Measurements from ENCODE around the gene NADK2.

Gene NADK2

DNA sequence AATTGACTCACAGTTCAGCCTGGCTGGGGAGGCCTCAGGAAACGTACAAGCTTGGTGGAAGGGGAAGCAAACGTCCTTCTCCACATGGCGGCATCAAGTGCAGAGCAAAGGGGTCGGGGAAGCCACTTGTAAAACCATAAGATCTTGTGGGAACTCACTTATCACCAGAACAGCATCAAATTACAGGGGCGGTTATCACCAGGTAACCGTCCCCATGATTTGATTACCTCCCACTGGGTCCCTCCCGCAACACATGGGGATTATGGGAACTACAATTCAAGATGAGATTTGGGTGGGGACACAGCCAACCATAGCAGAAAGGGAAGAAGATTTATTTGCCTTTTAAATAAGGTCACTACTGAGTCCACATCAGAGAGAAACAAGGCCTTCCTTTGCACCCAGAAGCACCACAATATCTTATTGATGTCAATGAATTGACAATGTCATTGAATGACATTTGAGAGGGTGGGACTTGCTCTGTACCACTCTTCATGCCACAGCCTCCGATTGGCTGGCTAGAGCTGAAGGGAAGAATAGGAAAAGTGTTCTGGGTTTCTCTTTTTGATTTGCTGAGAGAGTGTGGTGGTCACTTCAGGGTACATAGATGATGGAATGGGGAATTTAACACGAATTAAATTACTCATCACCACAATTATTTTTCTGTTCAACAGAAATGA lies 78.8 kb downstream of the NADK2 start:
- DNase-seq (ENCODE audit: low read depth in 2 of 2) = no peak

DNA sequence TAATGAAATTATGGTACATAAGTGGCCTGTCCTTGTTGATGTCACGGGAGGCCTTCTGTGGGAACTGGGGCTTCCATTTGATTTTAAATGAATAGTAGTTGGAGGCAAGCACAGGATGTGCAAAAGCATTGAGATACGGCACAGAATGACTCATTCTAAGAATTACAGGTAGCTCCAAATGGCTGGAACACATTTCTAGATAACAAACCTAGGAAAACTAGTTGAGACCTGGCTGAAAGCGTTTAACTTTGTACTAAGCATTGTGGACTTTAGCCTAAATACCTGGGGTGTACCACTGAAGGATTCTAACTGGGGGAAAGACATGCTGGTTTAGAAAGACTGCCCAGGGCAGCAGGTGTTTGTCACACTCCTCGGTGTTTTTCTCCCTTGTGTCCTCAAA lies 80.4 kb downstream of the NADK2 start:
- DNase-seq (ENCODE audit: low read depth in 2 of 2) = no peak

DNA sequence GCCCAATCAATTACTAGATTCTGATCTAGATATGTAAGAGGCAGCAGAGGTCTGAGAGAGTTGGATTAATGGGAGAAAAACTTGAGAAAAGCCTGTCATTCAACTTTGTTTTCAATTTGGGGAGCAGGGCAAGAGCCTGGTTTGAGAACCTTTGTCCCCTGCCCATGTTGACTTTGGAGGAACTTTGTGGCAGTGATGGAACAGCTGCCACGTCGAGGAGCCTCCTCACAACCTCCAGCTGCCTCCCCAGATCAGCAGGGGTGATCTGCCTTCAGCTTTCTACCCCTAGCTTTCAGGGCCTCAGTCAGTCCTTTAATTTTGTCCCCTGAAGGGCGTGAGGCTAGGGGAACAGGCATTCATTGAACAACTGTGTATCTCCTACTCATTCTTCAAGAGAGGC lies 81.1 kb downstream of the NADK2 start:
- DNase-seq (ENCODE audit: low read depth in 2 of 2) = no peak

- no peak for DNase-seq (ENCODE audit: low read depth in 2 of 2)
Measured at GRCh38 chr5:36158144-36158543, 83.6 kb downstream of the NADK2 start.

DNA sequence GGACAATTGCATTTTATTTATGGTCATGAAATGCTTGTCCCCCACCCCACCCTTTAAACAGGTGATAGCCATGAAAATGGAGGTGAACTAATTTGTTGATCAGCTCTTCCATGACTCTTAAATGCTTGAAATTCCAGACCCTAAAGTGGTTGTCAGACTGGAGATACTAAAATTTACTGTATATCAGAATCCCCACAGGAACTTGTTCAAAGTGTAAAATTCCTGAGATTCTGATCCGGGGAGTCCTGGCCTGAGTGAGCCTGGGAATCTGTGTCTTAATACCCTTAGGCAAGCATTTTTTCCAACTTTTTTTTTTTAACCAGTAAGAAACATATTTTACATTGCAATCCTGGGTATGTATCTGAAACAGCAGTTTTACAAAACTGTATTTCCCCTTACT lies 85.1 kb downstream of the NADK2 start:
- DNase-seq (ENCODE audit: low read depth in 2 of 2) = no peak

- no peak for DNase-seq (ENCODE audit: low read depth in 2 of 2)
Measured at GRCh38 chr5:36156121-36156601, 85.6 kb downstream of the NADK2 start.

DNA sequence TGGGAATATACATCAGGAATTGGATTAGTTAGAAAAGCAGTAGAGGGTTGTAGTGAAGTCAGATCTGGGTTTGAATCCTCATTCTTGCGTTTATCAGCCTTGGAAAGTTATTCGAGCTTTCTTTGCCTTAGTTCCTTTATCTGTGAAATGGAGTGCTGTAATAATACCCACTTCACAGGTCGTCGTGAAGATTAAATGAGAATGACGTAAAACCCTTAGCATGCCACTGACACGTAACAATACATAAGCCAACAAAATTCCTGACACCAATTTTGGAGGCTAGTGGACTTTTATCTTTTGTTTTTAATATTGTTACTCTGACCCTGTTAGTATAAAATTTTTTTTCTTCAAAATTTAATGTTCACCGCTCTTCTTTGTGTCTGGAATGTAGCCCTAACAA lies 86.4 kb downstream of the NADK2 start:
- no peak for DNase-seq (ENCODE audit: low read depth in 2 of 2)

DNA sequence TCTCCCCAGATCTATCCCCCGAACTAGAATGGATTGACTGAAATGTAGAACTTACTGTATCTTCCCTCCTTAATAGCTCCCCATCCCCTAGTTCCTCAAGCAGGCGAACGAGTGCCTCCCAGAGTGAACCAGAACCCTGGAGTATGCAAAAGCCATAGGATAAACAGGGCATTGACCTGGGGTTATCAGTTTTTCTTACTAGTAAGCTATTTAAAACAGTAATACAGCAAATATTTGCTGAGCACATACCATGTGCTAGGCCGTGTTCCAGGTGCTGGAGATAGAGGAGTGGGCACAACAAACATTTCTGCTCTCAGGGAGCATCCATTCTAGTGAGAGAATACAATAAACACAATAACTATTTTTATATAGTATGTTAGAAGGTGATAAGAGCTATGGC lies 88.0 kb downstream of the NADK2 start:
- DNase-seq (ENCODE audit: low read depth in 2 of 2) = no peak

DNA sequence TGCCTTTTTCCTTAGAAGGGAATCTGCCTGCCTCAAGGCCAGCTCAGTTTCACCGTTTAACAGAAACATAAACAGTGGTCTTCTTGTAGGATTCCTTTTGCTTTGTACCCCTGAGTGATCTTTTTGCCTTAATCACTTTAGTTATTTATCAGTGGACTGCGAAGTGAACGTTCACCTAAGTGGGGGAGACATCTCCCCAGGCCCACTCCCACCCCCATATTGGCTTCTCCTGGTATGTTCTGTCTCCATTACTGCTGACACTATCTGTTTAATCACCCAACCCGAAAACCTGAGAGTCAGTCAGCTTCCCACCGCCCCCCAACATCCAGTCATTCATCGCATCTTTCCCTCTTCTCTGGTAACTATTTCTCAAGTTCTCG lies 88.4 kb downstream of the NADK2 start:
- no peak for DNase-seq (ENCODE audit: low read depth in 2 of 2)

- no peak for DNase-seq (ENCODE audit: low read depth in 2 of 2)
Measured at GRCh38 chr5:36152324-36153297, 89.1 kb downstream of the NADK2 start.

- DNase-seq (ENCODE audit: low read depth in 2 of 2) = peak; percentile 93 to 97
Measured at GRCh38 chr5:36151434-36152323, 90.0 kb downstream of the NADK2 start, which contains the start of the genes LMBRD2 and SKP2. Gene LMBRD2, minus strand, starts transcription at chr5:36151887. Its CDS starts 8,538 bp downstream, at chr5:36143349. Gene SKP2, plus strand, starts transcription at chr5:36152111. Its CDS starts 152 bp downstream, at chr5:36152263.

DNA sequence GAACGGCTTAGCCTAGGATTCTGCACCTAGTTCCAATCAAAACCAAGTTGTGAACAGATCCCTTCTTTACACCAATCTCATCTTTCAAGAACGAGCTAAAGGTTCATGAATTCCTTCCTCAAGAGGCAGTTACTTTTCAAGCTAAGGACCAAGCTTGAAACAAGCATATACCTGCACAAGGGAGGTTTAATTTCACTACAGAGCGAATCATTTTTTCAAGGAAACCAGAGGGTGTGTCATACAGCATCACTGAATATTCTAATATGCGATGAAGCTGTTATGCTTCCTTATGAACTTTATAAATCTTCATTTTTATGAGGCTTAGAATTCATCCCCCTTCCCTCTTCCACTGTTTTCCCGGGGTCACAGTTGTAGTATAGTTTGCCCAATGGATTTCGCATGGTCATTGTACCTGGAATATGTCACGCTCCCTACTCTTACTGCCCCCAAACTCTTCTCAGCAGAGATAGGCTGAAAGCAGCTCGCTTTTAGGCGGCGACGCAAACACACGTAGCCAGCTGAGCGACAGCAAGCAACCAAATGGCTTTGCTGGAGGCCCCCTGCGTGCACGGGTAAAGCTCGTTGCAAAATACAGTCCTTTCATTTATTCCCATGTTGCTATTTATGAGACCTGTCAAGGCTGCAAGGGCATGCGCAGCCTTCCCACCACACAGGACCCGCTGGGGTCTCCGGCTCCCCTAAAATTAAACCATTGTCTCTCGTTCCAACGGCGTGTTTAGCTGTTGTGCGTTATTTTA lies 90.9 kb downstream of the NADK2 start:
- peak; percentile 17 to 36 for DNase-seq (ENCODE audit: low read depth in 2 of 2)

DNA sequence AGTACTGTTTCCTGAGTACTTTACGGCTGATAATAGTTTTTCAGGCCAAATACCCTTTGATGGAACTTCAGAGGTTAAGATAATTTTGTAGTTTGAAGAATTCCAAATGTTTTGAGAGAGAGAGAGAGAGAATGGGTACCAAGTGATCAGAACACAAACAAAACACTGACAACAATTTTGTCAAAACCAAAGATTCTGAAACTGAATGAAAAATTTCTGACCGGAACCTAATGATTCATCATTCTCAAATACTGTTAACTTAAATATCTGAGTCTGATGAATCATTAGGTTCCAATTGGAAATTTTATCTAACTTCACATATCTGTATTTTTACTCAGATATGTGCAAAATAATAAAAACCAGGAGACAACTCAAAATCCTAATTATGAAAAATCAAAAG lies 94.0 kb downstream of the NADK2 start:
- no peak for DNase-seq (ENCODE audit: low read depth in 2 of 2)

DNA sequence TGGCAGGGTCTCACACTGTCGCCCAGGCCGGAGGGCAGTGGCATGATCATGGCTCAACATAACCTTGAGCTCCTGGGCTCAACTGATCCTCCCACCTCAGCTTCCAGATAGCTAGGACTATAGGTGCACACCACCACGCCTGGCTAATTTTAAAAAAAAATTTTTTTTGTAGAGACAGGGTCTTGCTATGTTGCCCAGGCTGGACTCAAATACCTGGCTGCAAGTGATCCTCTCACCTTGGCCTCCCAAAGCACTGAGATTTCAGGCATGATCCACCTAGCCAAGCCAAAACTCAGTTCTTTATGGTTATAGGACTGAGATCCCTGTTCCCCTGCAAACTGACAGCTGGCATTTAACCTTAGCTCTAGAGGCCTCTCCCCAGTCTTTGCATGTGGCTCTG lies 95.3 kb downstream of the NADK2 start:
- DNase-seq (ENCODE audit: low read depth in 2 of 2) = no peak

- no peak for DNase-seq (ENCODE audit: low read depth in 2 of 2)
Measured at GRCh38 chr5:36145311-36145710, 96.4 kb downstream of the NADK2 start.

Measured in stimulated activated CD4-positive, alpha-beta T cell treated with anti-CD3 and anti-CD28 coated beads, Interleukin-12 subunit alpha, Interleukin-12 subunit beta, amount 100 ng/mL, for 24 hours (primary cell).